T-helper 1 cell treated with Interleukin-12 subunit alpha and Interleukin-12 subunit beta and Interleukin-4 antibody, amounts not matched to agents 30 ng/mL and 1 ng/mL, for 36 hours (primary cell): Measurements from ENCODE around the gene LECT2. TPM values are rescaled to one million over a fixed set of nuclear protein-coding genes. Genes with fewer than 3 reads are reported as not detected.

Experiments
- intact Hi-C: fragments of 100-400 bp; cut with micrococcal nuclease; formaldehyde crosslinking; loops from one replicate; pipeline ENCODE4 v1.15.1; 2024
- total RNA-seq: library from RNA; stranded (reverse); gene quantifications from 2 replicates; pipeline ENCODE4 v1.2.3, GENCODE V29; 2022

Gene LECT2
- not detected in 2 replicates for total RNA-seq

GRCh38 chr5:135954899-135955298, at the start of gene LECT2:
LECT2 (minus strand) TSS chr5:135954983; CDS start chr5:135954833, 150 bp downstream.
- intact Hi-C loops = no loop called here

- intact Hi-C loops = no loop called here
Measured at GRCh38 chr5:136004436-136004835, 49.7 kb upstream of the LECT2 start.

- intact Hi-C loops = no loop called here
Measured at GRCh38 chr5:136001466-136001981, 46.7 kb upstream of the LECT2 start.

- intact Hi-C loops = no loop called here
Measured at GRCh38 chr5:136000932-136001331, 46.1 kb upstream of the LECT2 start.

GRCh38 chr5:136000147-136000546, 45.4 kb upstream of the LECT2 start:
- intact Hi-C loops = no loop called here

- intact Hi-C loops = no loop called here
Measured at GRCh38 chr5:135999406-136000139, 44.8 kb upstream of the LECT2 start.

GRCh38 chr5:135998889-135999288, 44.1 kb upstream of the LECT2 start:
- intact Hi-C loops = no loop called here

- intact Hi-C loops = no loop called here
Measured at GRCh38 chr5:135997673-135998335, 43.0 kb upstream of the LECT2 start.

- intact Hi-C loops = no loop called here
Measured at GRCh38 chr5:135996611-135997010, 41.8 kb upstream of the LECT2 start.

GRCh38 chr5:135995976-135996375, 41.2 kb upstream of the LECT2 start:
- intact Hi-C loops = no loop called here

- intact Hi-C loops = no loop called here
Measured at GRCh38 chr5:135993880-135994636, 39.3 kb upstream of the LECT2 start.

- intact Hi-C loops = no loop called here
Measured at GRCh38 chr5:135993335-135993879, 38.6 kb upstream of the LECT2 start.

- intact Hi-C loops = no loop called here
Measured at GRCh38 chr5:135991429-135991828, 36.6 kb upstream of the LECT2 start.

- intact Hi-C loops = no loop called here
Measured at GRCh38 chr5:135990528-135991255, 35.9 kb upstream of the LECT2 start.

- intact Hi-C loops = no loop called here
Measured at GRCh38 chr5:135989686-135990085, 34.9 kb upstream of the LECT2 start.

GRCh38 chr5:135988546-135988945, 33.8 kb upstream of the LECT2 start:
- intact Hi-C loops = no loop called here

- intact Hi-C loops = no loop called here
Measured at GRCh38 chr5:135986891-135987401, 32.2 kb upstream of the LECT2 start.

- intact Hi-C loops = no loop called here
Measured at GRCh38 chr5:135986401-135986800, 31.6 kb upstream of the LECT2 start.

GRCh38 chr5:135985951-135986350, 31.2 kb upstream of the LECT2 start:
- intact Hi-C loops = no loop called here

- intact Hi-C loops = no loop called here
Measured at GRCh38 chr5:135980620-135981019, 25.8 kb upstream of the LECT2 start.

GRCh38 chr5:135979510-135979909, 24.7 kb upstream of the LECT2 start:
- intact Hi-C loops = no loop called here
